Activated naive CD4-positive, alpha-beta T cell treated with anti-CD3 and anti-CD28 coated beads, Interleukin-2, amount 50 U/mL, for 72 hours (primary cell): Measurements from ENCODE around the gene CGB3. TPM values are rescaled to one million over a fixed set of nuclear protein-coding genes. Genes with fewer than 3 reads are reported as not detected.
"Not testable (repeated sequence)": the region's sequence is repeated elsewhere in the genome, so short reads cannot be mapped to it uniquely, and the experiment has no call there.

Experiments
- ATAC-seq, 2 donors: fragments of 150-1000 bp; cut with Tn5 transposase; 2 replicates each; pipeline ENCODE4 v1.10.0; 2021; ENCODE audit warnings: mild to moderate bottlenecking in 2 of 2, moderate library complexity in 2 of 2
- DNase-seq, 2 donors: peaks; one replicate each; pipeline ENCODE4 v3.0.0; 2021 to 2022; ENCODE audit warnings: low spot score in 2 of 2
- H3K27ac Mint-ChIP-seq, 2 donors: one replicate each; pipeline ENCODE4 v1.8.0; 2022; ENCODE audit warnings: mild to moderate bottlenecking in 2 of 2, mixed read lengths in 2 of 2
- H3K36me3 Mint-ChIP-seq, 2 donors: one replicate each; pipeline ENCODE4 v1.8.0; 2022; ENCODE audit warnings: mixed read lengths in 2 of 2
- H3K9me3 Mint-ChIP-seq, 2 donors: one replicate each; pipeline ENCODE4 v1.8.0; 2022; ENCODE audit warnings: mixed read lengths in 2 of 2
- total RNA-seq, 2 donors: library from RNA; stranded (reverse); gene quantifications; one replicate each; pipeline ENCODE4 v1.2.3, GENCODE V29; 2022

CGB3 gene
- total RNA-seq, 2 donors from 2014 or later: not detected

DNA sequence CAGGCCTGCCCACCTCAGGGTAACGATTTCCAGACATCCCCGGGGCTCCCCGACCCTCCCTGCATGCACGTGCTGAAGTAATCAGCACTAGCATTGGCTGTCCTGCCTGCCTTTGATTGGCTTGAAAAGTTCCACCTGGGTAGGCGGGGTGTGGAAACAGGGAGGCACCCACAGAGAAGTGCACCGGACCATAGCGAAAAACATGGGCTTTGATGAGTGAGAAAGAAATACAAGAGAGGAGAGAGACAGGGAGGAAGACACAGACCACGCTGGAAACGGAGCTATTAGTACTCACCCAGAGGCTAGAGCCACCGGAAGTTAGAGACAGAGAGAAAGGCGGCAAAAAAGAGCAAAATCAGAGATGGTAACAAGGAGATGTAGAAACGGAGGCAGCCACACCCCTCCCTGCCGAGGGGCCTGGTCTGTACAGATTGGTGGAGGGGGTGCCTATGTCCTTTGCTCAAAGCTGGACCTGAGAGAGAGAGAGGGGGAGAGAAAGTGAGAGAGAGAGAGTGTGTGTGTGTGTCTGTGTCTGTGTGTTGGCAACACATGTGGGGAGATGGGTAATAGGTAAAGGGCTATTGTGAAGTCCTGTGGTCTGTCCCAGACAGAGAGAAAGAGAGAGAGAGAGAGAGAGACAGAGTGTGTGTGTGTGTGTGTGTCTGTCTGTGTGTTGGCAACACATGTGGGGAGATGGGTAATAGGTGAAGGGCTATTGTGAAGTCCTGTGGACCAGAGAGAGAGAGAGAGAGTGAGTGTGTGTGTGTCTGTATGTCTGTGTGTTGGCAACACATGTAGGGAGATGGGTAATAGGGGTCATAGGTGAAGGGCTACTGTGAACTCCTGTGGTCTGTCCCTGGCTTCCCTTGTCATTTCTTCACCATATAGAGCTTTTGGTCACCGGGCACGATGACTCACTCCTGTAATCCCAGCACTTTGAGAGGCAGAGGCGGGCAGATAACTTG is 2.9 kb downstream of the CGB3 start:
- ATAC-seq (peak; percentile 4 to 55), DNase-seq (no peak)
- Mint-ChIP-seq H3K36me3 (no peaks in the 10 kb centered on the region), H3K9me3 (no peaks in the 10 kb centered on the region), H3K27ac (peak overlapping the region in 1 of 2 donors; percentile 3)

DNA sequence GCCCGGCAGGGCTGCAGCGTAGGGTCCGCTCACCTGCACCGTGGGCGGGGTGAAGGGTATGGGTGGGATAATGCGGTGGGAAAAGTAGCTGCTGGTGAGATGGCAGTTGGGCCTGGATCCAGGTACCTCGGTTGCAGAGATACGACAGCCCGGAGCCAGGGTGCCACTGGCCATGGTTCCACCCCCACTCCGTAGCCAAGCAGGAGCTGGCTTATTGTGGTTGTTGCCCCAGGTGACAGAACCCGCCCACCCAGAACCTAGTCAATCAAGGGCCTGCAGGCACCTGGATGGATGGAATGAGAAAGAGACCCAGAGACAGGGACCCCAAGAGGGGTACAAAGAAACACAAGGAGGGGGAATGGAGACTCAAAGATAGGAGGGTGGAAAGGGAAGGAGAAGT is 3.8 kb downstream of the CGB3 start:
- no peak for ATAC-seq
- DNase-seq: no peak
- H3K9me3 Mint-ChIP-seq: no peaks in the 10 kb centered on the region
- H3K36me3 Mint-ChIP-seq: no peaks in the 10 kb centered on the region
- peak overlapping the region in 1 of 2 donors; percentile 3 for H3K27ac Mint-ChIP-seq

DNA sequence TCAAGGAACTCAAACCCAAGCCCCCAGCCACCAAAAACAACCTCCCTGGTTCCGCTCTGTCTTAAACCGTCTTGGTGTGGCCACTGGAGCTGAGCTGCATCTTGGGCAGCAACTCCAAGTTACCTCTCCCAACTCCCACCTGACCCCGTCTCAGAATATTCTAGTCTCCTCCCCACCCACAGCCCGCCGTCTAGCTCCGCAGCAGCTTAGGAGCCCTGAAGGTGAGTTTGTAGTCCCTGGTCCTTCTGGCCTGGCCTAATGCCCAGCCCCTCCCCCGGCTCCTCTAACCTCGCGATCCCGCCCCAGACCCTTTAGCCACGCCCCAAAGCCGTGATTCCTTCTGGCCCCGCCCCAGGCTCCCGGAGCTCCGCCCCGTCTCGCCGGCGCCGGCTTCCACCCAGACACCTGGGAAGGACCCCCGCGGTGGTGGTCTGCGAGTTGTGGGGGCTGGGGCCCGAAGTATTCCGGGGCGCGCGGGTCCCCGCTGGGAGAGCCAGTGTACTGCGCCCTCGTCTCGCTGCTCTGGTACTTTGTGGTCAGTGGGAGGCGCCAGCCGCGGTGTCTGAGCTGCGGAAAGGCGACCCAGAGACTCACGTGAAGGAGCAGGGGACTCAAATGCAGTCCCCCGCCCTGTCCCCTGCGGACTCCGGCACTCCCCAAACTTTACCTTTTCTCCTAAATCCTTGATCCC is 4.7 kb downstream of the CGB3 start:
- DNase-seq: peak in 1 of 2 donors; percentile 69
- Mint-ChIP-seq H3K27ac (peak overlapping the region in 1 of 2 donors; percentile 85), H3K9me3 (no peaks in the 10 kb centered on the region), H3K36me3 (no peaks in the 10 kb centered on the region)
- peak; percentile 33 to 60 for ATAC-seq

DNA sequence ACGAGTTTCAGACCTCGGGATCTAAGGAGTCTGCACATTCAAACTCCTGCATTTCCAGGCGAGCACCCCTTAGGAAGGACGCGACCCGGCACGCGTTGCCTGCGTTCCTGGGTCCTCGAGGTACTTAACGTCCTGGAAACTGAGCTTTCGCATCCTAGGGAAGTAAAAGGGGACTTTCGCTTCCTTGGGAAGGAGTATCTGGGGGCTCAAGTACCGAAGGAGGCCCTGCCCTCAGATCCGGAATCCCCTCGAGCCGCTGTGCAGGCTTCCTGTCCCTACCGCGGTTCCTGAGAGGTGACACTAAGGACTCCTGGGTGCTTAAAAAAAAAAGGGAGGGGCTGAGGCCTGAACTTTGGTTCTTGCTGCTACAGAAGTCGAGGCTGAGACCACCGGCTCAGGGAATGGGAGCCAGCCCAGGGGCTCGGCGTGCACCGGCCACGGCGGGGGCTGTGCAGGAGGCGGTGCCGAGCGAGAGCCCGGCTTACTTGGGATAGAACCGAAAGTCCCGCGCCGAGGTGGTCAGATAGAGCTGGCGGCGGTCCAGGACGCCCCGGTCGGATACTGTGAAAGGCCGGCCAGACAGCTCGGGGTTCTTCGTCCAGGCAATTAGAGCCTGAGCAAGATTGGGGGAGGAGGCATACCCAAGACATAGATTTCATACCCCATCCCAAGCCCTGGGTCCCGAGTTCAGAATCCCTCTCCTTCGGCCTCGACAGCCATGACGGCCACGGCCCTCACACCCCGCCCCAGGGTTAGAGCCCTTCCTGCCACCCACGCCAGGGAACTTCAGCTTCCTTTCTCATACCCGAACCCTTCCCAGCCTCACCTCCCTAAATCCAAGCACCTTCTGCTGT is 5.5 kb downstream of the CGB3 start:
- ATAC-seq: peak in 1 of 2 donors; percentile 22
- not testable (repeated sequence) for DNase-seq, H3K9me3 Mint-ChIP-seq, H3K36me3 Mint-ChIP-seq
- peak overlapping the region in 1 of 2 donors; percentile 85 for H3K27ac Mint-ChIP-seq

DNA sequence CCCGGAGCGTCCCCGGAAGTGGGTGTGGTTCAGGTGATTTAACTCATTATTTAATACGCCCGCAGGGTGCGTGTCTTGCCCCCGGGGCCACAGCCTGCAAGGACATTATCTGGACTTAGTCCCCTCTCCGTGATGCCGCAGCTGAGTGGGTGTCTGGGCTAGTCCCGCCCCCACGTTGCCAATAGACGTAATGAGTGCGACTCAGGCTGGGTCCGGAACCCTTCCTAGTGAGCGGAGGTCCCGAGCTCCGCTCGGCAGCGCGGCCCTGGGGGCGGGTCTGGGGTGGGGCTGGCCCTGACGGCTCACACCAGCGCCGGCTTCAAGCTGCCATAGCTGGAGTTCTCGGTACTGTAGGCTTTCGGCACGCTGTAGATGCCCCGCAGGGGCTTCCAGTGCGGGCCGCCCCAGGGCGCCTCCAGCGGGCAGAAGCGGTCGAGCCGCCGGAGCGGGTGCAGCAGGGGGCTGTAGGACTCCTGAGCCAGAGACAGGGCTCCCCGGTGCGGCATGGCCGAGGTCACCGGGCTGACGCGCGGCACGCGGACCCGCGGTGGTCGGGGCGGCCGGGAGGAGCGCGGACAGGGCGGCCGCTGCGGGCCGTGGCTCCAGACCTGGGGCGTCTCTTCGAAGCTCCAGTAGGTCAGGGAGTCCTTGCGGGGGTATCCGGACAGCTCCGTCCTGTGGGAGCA is 6.3 kb downstream of the CGB3 start:
- Mint-ChIP-seq H3K36me3 (no peaks in the 10 kb centered on the region), H3K27ac (no peak overlapping the region), H3K9me3 (no peaks in the 10 kb centered on the region)
- DNase-seq (peak; percentile 64 to 71), ATAC-seq (peak; percentile 41 to 75)

DNA sequence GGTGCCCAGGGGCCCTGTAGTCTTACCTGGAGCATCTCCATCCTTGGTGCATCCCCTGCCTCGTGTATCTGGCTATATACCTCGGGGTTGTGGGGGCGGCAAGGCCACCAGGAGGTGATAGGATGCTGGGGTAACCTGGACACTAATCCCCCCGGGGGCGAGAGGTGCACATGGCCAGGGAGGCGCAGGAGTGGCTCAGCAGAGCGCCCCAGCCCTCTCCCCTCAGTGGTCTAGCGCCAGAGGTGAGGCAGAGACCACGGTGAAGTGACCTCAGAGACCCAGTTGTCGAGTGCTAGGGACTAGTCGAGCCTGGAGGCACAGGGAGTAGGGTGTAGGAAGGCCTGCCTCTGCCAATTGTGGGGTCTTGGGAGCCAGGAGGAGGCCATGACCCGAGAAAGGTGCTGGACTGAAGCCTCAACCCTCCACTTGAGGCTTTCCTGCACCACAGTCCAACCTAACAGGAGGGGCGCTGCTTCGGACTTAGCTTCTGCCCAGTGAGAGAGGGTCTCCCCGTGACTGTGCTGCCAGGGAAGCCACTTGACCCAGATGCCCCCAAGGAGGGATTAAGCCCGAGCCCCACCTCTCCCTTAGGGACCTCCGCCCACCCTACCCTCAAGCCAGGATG is 7.0 kb downstream of the CGB3 start, which contains the start of gene LHB:
Gene LHB (minus strand): TSS at position 51 of the 625 bp plus-strand sequence. CDS start 10 bp downstream, at position 41.
- no peak within 1 kb of the TSS for H3K27ac Mint-ChIP-seq
- no peaks in the 10 kb centered on the region for H3K9me3 Mint-ChIP-seq
- ATAC-seq (no peak), DNase-seq (no peak)
- H3K36me3 Mint-ChIP-seq: no peaks in the 10 kb centered on the region

DNA sequence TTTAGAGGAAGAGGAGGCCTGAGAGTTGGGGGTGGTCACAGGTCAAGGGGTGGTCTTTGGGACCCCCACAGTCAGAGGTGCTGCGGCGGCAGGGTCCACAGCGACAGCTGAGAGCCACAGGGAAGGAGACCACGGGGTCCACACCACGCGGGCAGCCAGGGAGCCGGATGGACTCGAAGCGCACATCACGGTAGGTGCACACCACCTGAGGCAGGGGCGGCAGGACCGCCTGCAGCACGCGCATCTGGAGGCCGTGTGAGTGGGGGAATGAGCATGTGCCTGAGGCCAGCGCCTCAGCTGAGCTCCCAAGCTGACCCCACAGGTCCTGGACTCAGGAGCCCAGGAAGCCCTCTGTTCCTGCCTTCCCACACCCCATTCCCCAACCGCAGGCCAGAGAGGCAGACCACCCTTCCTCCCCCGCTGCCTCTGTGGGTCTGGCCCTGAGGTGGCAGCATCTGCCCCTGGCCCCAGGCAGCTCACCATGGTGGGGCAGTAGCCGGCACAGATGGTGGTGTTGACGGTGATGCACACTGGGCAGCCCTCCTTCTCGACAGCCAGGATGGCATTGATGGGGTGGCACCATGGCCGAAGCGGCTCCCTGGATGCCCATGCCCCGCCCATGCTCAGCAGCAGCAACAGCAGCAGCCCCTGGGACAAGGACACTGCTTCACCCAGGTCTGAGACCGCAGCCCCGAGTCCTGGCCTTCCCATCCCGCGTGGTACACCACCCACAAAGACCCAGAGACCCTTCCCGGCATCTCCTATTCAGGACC is 7.9 kb downstream of the CGB3 start:
- Mint-ChIP-seq H3K27ac (no peak overlapping the region), H3K36me3 (no peaks in the 10 kb centered on the region), H3K9me3 (no peaks in the 10 kb centered on the region)
- ATAC-seq: no peak
- no peak for DNase-seq

DNA sequence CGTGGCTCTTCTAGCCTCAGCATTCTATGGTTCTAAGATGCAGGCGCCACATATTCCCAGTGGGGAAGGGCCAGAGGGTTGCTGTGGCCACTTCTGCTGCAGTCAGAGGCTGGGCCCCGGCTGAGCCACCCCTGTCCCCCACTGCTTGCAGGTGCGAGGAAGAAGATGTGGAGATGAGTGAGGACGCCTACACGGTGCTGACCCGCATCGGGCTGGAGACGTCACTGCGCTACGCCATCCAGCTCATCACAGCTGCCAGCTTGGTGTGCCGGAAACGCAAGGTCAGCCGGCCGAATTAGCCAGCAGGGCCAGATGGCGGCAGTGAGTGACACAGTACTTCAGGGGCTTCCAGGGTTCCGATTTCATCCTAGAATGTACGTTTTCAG is 9.3 kb downstream of the CGB3 start:
- DNase-seq: no peak
- no peaks in the 10 kb centered on the region for H3K36me3 Mint-ChIP-seq

DNA sequence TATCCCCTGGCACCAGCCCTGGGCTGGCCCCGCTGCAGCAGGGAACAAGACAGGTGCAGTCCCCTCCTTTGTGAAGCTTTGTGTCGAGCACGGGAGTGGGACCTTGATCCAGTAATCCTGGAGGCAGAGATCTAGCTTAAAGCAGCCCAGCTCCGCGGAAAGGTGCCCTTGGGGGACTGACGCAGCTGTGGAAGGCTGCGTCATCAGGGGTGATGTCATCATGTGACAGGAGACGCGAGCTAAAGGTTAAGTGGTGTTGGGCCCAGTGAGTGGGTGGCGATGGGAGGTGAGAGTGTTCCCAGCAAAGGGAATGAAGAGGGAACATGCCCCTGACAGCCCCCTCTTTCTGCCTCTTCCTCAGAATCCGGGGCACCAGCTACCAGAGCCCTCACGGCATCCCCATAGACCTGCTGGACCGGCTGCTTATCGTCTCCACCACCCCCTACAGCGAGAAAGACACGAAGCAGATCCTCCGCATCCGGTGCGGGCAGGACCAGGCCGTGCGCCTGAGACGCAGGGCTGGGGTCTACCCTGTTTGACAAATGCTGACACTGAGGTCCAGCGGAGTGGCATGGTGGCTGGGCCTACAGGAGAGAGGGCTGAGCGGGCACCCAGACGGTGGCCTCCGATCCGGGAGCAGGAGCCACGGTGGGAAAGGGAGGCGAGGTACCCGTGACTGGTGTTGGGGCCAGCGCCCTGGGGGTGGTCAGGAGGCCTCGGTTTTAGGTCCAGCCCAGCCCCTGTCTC is 9.8 kb downstream of the CGB3 start:
- no peak for DNase-seq
- Mint-ChIP-seq H3K36me3 (no peaks in the 10 kb centered on the region), H3K9me3 (no peaks in the 10 kb centered on the region), H3K27ac (peak overlapping the region in 1 of 2 donors; percentile 32)
- no peak for ATAC-seq

More for the DNA sequence above, 9.3 kb downstream of the CGB3 start:
- H3K9me3 Mint-ChIP-seq: no peaks in the 10 kb centered on the region
- no peak overlapping the region for H3K27ac Mint-ChIP-seq
- no peak for ATAC-seq

DNA sequence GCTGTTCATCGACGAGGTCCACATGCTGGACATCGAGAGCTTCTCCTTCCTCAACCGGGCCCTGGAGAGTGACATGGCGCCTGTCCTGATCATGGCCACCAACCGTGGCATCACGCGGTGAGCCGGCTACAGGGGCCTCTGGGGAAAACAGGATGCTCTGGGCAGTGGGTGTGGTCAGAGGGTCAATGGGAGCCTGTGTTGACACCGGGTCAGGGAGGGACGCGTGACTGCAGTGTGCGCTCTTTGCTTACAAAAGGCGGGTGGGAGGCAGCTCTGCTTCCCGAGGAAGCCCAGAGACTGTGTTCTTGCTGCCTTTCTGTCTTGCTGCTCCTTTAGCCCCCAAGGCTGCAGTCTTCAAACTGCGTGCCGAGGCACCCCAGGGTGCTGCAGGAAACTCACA is 12.9 kb downstream of the CGB3 start:
- no peak for ATAC-seq
- H3K36me3 Mint-ChIP-seq: no peaks in the 10 kb centered on the region
- no peaks in the 10 kb centered on the region for H3K9me3 Mint-ChIP-seq
- no peak overlapping the region for H3K27ac Mint-ChIP-seq
- no peak for DNase-seq

DNA sequence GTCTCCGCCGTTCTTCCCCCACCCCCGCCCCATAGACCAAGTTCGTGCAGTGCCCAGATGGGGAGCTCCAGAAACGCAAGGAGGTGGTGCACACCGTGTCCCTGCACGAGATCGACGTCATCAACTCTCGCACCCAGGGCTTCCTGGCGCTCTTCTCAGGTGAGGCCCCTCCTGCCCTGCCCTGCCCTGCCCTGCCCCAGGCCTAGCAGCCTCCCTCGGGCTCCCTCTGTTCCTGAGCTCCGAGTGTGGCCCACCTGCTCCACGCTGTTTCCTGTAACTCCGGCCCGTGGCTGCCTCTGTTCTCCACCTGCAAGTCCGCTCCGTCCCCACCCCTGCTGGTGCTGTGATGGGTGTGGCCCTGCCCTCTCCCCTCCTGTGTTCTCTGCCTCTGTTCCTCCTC is 13.7 kb downstream of the CGB3 start:
- no peaks in the 10 kb centered on the region for H3K9me3 Mint-ChIP-seq
- ATAC-seq: no peak
- peak overlapping the region in 1 of 2 donors; percentile 25 for H3K27ac Mint-ChIP-seq
- no peak for DNase-seq
- H3K36me3 Mint-ChIP-seq: no peaks in the 10 kb centered on the region

DNA sequence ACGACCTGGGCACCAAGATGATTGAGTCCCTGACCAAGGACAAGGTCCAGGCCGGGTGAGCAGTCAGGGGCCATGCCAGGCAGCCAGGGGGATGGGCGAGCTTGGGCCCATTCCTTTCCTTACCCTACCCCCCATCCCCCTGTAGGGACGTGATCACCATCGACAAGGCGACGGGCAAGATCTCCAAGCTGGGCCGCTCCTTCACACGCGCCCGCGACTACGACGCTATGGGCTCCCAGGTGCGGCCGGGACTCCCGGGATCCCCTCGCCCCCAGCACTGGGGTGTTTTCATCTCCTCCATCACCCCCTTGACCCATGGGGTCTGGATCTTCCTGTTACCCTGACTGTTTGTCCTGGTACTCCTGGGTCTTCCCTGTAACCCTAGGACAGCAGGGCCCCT is 14.3 kb downstream of the CGB3 start:
- Mint-ChIP-seq H3K36me3 (no peaks in the 10 kb centered on the region), H3K27ac (no peak overlapping the region), H3K9me3 (no peaks in the 10 kb centered on the region)
- no peak for ATAC-seq
- DNase-seq: no peak

DNA sequence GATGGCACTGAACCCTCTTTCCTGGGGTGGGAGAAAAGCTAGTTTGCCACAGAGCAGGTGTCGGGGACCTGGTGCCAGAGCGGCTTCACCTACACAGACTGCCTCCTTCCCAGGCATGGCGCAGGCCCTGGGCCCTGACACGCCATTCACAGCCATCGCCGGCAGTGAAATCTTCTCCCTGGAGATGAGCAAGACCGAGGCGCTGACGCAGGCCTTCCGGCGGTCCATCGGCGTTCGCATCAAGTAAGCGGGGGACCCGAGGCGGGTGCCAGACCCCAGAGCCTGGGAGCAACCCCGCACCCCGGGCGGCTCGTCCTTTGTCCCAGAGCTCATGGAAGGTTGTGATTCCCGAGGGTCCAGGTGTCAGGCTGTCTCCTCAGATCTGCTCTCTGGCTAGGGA is 17.2 kb downstream of the CGB3 start:
- ATAC-seq (no peak), DNase-seq (no peak)
- H3K36me3 Mint-ChIP-seq: no peaks in the 10 kb centered on the region
- H3K9me3 Mint-ChIP-seq: no peaks in the 10 kb centered on the region
- no peak overlapping the region for H3K27ac Mint-ChIP-seq

DNA sequence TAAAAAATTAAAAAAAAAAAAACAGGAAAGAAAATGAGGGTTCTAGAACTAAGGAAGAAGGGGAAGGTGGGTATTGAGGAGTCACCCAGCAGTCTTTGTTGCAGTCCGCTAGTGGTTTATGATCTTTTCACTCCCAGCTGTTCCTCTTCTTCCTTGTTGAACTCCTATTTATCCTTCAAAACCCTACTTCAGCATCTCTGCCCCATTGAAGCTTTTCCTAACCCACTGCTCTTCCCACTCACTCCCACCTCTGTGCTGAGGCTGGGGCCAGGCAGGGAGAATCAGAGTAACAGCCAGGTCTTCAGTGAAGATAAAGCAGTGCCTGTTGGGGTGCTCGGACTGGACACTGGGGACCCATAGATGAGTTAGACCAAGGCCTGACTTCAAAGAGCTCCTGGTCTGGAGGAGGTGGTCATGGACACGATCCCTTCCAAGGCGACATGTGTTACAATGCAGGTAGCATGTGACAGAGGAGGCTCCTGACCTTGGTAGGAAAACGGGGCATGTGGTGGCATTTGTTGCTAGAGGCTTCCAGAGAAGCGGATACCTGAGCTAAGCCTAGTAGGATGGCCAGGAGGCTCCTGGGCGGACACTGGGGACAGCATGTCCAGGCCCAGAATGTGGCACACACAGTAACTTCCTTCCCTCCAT is 19.0 kb downstream of the CGB3 start:
- DNase-seq: no peak
- H3K27ac Mint-ChIP-seq: no peak overlapping the region
- ATAC-seq: no peak
- no peaks in the 10 kb centered on the region for H3K9me3 Mint-ChIP-seq
- no peaks in the 10 kb centered on the region for H3K36me3 Mint-ChIP-seq
